Measurements from ENCODE around the gene STX2.

GRCh38 chr12:130878193-130879185, 39.4 kb upstream of the STX2 start:
- TF ChIP-seq CTCF (IDR thresholded peaks at IDR 0.05; ENCODE audit: low read length), result no peak
- no peak for TF ChIP-seq EZH2 (optimal IDR thresholded peaks at IDR 0.05; ENCODE audit: low read depth, low read length)
- no peak for TF ChIP-seq EZH2phosphoT487 (IDR thresholded peaks at IDR 0.05; ENCODE audit: low read length)
